ENCODE measurements around the gene NRXN3. TPM values are rescaled to one million over a fixed set of nuclear protein-coding genes. Genes with fewer than 3 reads are reported as not detected.
A peak's percentile ranks its signal among the peaks of the same experiment; 100 is the strongest.

NRXN3 gene
- total and polyA plus RNA-seq, 2 experiments from 2014 or later = 0.69 to 1.5 TPM

- no peaks in the 10 kb centered on the region for H3K4me1 ChIP-seq (ENCODE audit: low read depth)
- H3K27me3 ChIP-seq = no peaks in the 10 kb centered on the region
- DNase-seq (ENCODE audit: low read depth in 1 of 2, low spot score in 1 of 2) = no peak
- no peaks in the 10 kb centered on the region for H3K9me3 ChIP-seq (ENCODE audit: low read depth)
- no peaks in the 10 kb centered on the region for H3K36me3 ChIP-seq
- H3K4me3 ChIP-seq = no peak overlapping the region
- no peak overlapping the region for H3K27ac ChIP-seq
- TF ChIP-seq CTCF (IDR thresholded peaks at IDR 0.05; ENCODE audit: low read depth, low read length) = no peak
Observed at GRCh38 chr14:79383475-79383874, 1213.3 kb downstream of the NRXN3 start.

GRCh38 chr14:79395061-79395460 lies 1224.9 kb downstream of the NRXN3 start:
- Histone ChIP-seq H3K4me1 (ENCODE audit: low read depth) (no peaks in the 10 kb centered on the region), H3K27ac (no peak overlapping the region), H3K36me3 (no peaks in the 10 kb centered on the region), H3K4me3 (no peak overlapping the region), H3K9me3 (ENCODE audit: low read depth) (no peaks in the 10 kb centered on the region), H3K27me3 (no peaks in the 10 kb centered on the region)
- DNase-seq (ENCODE audit: low read depth in 1 of 2, low spot score in 1 of 2) = peak in 1 of 2 donors; percentile 21
- TF ChIP-seq CTCF (IDR thresholded peaks at IDR 0.05; ENCODE audit: low read depth, low read length) = no peak

- H3K27ac ChIP-seq = no peak overlapping the region
Observed at GRCh38 chr14:79404874-79405511, 1234.8 kb downstream of the NRXN3 start.

GRCh38 chr14:79405512-79405910 lies 1235.3 kb downstream of the NRXN3 start:
- no peaks in the 10 kb centered on the region for H3K9me3 ChIP-seq (ENCODE audit: low read depth)
- H3K36me3 ChIP-seq = no peaks in the 10 kb centered on the region
- H3K27me3 ChIP-seq = no peaks in the 10 kb centered on the region
- no peak for DNase-seq (ENCODE audit: low read depth in 1 of 2, low spot score in 1 of 2)
- H3K4me1 ChIP-seq (ENCODE audit: low read depth) = no peaks in the 10 kb centered on the region
- H3K4me3 ChIP-seq = no peak overlapping the region
- TF ChIP-seq CTCF (IDR thresholded peaks at IDR 0.05; ENCODE audit: low read depth, low read length) = no peak
- no peak overlapping the region for H3K27ac ChIP-seq

More at GRCh38 chr14:79404874-79405511, 1234.8 kb downstream of the NRXN3 start:
- no peak for DNase-seq (ENCODE audit: low read depth in 1 of 2, low spot score in 1 of 2)
- TF ChIP-seq CTCF (IDR thresholded peaks at IDR 0.05; ENCODE audit: low read depth, low read length) = no peak
- H3K27me3 ChIP-seq = no peaks in the 10 kb centered on the region
- no peak overlapping the region for H3K4me3 ChIP-seq
- H3K9me3 ChIP-seq (ENCODE audit: low read depth) = no peaks in the 10 kb centered on the region
- H3K4me1 ChIP-seq (ENCODE audit: low read depth) = no peaks in the 10 kb centered on the region
- no peaks in the 10 kb centered on the region for H3K36me3 ChIP-seq

- no peak overlapping the region for H3K4me3 ChIP-seq
- H3K27me3 ChIP-seq = no peaks in the 10 kb centered on the region
- H3K36me3 ChIP-seq = no peaks in the 10 kb centered on the region
- H3K27ac ChIP-seq = no peak overlapping the region
- H3K4me1 ChIP-seq (ENCODE audit: low read depth) = no peaks in the 10 kb centered on the region
- TF ChIP-seq CTCF (IDR thresholded peaks at IDR 0.05; ENCODE audit: low read depth, low read length) = no peak
- H3K9me3 ChIP-seq (ENCODE audit: low read depth) = no peaks in the 10 kb centered on the region
- no peak for DNase-seq (ENCODE audit: low read depth in 1 of 2, low spot score in 1 of 2)
Observed at GRCh38 chr14:79407572-79407971, 1237.4 kb downstream of the NRXN3 start.

All from cardiac muscle cell (in vitro differentiated cells and primary cell).